RKO (cell line): ENCODE measurements around the gene SELENOI.

ENCODE experiments used
- DNase-seq: peaks from one replicate; pipeline ENCODE4 v3.0.0-alpha.2; 2016; ENCODE audit warnings: low spot score

The SELENOI gene

DNA sequence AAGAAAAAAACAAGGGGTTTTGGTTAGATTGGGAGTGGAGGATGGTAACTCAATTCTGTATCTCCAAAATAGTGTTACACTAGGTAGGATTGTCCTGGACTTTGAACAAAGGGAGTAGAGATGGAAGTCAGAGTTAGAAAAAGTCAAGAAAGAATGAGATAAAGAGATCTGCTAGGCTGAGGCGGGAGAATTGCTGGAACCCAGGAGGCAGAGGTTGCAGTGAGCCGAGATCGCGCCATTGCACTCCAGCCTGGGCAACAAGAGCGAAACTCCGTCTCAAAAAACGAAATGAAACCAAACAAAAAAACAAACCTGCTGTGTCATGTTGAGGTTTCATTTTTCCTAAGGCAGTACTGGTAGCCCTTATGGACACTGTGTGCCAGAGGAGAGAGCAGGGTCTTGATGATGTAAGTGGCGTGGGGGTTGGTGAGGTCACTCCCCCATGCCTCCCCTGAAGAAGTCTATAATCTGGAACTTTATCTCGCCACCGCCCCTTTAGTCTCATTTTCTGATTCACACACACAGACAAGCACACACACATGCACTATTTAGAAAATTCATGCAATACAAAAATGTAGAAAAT lies 66.2 kb downstream of the SELENOI start:
- DNase-seq, result no peak

DNA sequence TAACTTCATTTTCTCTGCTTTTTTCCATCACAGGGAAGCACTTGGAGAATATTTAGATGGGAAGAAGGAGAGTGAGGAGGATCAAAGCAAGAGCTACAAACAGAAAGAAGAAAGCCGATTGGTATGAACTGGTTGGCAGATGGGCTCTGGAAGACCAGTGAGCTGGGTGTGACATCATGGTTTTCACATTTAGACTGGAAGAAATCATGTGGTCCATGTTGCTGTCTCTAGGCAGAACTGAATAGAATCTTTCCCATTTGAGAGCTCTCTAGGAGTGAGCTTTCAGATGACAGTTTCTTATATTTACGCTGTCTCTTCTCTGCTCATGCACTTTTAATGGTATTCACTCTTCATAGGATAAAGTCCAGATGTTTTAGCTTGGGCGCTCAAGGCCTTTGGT lies 68.4 kb downstream of the SELENOI start:
- no peak for DNase-seq

DNA sequence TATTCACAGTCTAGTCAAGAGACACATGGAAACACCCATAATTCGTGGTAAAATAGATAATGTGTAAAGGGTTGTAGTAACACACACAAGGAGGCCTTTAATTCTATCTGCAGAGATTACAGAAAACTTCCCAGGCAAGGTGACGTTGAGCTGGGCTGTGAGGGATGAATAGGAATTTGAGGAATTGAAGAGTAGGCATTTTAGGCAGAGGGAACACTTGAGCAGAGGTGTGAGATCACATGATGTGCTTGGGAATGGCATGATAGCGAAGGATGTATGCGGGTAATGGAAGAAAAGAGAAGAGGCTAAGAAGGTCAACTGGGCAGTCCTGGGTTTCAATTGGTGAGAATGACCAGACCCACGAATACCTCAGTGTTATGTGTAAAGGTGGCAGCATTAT lies 76.0 kb downstream of the SELENOI start:
- DNase-seq, result no peak

DNA sequence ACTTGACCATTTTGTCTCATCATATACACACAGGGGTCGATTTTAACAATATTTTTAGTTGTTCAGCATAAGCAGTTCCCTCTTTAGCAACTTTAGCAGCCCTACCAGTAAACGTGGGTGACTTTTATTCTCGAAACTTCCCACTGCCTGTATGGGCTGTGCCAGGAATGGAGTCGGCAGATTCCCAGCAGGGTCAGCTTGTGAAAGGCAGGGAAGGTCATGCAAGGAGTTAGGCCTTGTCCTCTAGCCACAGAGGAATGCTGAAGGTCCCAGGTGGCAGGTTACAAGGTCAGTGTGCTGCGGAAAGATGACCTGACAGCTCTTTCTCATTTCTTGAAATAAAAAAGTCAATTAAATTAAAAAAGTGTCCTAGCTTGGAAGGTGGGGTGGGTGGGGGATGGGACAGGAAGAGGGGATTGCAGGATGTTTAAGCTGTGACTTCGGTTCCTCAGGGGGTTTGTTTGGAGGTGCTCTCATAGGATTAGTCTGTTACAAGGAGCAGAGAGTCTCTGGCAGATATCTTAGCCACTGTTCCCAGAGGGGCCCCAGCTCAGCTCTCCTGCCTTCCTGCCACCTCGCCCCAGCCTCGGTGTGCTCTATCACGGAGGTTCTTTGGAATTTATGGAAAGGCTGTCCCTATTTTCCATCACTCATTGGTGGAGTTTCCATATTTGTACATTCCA lies 77.1 kb downstream of the SELENOI start:
- DNase-seq, result no peak

DNA sequence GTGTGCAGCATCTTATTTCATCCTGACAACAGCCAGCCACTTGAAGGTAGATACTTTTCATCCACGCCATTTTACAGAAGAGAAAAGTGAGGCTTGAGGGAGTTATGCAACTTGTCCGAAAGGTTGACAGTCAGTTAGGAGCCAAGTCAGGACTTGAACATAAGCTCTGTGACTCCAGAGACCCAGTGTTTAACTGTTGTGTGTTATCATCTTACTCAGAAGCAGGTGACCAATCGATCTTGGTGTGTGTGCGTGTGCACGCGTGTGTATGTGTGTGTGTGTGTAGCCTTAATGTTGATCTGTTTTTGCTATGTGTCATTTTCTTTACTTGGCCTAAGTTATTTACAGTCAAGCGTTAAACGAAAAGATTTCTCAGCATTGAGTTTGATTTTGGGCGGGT lies 77.8 kb downstream of the SELENOI start:
- no peak for DNase-seq

DNA sequence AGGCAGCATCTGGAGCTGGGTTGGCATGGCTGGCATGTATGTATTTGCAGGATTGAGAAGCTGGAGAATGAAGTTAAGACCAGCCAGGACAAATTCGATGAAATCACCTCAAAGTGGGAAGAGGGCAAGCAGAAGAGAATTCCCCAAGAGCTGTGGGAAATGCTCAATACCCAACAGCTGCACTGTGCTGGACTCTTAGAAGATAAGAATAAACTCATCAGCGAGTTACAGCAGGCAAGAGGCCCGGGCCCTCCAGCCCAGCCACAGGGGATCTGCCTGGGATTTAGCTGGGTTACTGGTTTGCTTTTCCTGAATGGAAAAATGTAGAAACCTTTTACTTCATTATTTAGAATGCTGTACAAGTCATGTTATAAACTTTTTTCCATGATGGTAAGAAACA lies 78.3 kb downstream of the SELENOI start:
- no peak for DNase-seq

DNA sequence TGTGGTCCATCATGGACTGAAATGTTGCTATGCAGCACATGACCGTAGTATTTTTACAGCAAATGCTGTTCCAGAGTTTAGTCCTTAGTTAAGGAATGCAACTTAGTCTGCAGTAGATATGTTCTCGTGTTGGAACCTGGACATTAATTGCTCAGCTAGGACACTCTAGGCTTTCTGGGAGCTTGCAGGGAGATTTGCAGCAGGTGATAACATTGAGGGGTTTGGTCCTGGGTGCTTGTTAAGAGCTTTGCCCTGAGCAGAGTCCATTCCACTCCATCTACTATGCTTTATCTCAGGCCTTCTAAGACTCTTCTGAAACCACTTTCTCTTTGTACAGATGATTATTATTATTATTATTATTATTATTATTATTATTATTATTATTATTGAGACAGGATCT lies 82.9 kb downstream of the SELENOI start:
- no peak for DNase-seq

DNA sequence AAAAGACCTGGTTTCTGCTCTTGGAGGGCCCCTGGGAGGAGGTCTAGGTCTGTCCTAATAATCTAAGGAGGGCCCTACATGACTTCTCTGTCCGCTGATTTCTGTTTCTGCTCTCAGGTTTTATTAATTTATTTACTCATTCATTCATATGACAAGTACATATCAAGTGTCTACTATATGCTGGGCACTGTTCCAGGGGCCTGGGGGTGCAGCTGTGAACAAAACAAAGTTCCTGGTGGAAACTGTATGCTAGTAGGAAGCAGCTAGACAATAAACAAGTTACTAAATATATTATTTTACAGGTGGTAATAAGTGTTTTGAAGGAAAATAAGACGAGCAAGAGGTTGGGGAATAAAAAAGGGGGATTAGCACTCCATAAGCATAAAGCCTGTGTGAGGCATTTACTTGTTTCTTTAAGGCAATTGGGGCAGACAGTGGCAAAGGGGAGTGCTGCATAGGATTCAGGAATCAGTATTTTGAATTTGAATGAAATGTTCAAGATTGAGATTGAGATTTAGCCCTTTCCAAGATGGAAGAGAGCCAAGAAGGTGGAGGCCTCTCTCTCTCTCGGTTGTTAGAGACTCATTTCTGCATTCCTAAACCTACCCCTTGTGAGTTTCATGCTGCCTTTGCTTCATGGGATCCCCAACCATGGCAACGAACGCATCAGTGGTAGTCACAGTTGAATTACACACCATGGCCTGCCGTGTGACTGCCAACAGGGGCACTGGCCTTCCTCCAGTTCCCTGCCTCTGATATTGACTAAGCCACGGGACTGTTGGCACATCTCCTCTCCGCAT lies 84.0 kb downstream of the SELENOI start:
- no peak for DNase-seq

DNA sequence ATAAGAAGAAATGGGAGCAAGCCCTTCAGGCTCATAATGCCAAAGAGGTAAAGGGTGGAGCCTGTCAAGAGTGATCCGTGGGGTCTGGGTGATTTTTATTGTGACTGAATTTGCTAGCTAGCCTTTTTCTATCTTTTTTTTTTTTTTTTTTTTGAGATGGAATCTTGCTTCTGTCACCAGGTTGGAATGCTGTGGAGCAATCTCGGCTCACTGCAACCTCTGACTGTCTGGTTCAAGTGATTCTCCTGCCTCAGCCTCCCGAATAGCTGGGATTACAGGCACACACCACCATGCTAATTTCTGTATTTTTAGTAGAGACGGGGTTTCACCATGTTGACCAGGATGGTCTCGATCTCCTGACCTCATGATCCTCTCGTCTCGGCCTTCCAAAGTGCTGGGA lies 84.9 kb downstream of the SELENOI start:
- no peak for DNase-seq

DNA sequence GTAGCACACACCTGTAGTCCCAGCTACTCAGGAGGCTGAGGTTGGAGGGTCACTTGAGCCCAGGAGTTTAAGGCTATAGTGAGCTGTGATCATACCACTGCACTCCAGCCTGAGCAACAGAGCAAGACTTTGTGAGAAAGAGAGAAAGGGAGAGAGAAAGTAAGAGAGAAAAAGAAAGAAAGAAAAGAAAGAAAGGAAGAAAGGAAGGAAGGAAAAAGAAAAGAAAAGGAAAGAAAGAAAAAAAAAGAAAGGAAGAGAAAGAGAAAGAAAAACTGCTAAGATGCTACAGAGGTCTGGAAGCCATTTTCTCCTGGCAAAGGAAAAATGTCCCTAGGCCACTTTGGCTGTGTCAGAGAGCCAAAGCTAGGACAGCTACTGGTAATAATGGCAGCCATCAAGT lies 86.4 kb downstream of the SELENOI start:
- DNase-seq, result no peak

DNA sequence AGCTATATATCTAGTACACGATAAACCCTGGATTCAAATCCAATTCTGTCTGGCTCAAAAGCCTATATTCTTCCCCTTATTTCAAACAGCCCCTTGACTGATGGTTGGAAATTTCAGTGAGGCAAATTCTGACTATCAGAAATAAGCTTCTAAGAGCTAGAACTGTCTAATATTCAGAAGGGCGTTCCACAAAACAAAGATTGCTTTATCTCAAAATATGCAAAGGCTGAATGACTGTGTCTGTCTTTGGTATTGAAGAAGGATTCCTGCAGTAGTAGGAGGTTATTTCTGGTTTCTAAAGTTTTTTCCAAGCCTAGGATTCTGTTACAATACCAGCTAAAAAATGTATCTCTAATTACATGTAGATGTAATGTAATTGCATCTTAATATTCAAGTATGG lies 86.9 kb downstream of the SELENOI start:
- no peak for DNase-seq

DNA sequence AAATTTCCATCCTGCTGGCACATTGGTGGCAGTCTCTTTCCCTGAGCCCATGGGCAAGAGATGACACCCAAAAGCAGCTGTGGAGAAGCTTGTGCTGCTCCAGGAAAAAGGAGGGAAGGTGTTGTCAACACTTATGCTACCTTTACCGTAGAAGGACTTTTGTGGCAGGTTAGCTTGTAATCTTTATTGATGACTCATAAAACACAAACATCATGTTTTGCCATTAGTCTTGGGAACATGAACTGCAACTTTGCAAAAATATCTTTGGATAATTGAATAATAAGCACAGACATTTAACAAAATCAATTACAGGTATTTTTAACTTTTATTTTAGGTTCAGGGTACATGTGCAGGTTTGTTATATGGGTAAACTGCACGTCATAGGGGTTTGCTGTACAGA lies 89.2 kb downstream of the SELENOI start:
- no peak for DNase-seq

DNA sequence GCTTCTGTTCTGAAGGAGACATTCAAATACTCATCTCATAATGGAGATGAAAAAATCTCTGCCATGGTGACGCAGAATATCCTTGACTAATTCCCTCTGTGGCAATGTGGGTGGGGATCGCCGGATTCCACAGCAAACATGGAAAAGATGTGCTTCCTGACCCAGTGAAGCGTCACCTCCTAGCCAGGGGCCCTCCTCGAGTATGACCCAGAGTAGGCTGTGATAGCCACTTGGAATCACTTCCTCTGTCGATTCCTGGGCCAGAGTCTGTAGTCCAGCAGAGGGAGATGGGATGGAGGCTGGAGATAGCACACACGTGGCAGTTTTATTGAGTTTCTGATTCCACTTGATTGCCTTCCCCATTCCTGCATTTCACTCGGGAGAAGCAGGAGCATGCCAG lies 92.6 kb downstream of the SELENOI start:
- no peak for DNase-seq

DNA sequence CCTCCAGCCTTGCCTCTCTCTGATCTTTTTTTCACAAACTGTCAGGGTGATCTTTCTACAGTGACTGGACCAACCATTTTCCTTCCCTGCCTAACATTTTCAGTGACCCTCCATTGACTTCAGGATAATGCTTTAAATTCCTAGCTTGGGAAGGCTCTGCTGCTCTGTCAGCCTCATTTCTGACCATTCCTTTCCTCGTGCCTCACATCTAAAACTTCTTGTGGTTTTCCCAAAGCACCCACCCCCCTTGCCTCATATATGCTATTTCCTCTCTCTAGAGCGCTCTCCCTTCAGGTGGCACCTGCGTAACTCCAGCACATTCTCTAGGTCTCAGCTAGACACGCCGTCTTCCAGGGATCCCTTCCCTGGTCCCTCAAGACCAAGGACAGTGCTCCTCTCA lies 93.0 kb downstream of the SELENOI start:
- no peak for DNase-seq

DNA sequence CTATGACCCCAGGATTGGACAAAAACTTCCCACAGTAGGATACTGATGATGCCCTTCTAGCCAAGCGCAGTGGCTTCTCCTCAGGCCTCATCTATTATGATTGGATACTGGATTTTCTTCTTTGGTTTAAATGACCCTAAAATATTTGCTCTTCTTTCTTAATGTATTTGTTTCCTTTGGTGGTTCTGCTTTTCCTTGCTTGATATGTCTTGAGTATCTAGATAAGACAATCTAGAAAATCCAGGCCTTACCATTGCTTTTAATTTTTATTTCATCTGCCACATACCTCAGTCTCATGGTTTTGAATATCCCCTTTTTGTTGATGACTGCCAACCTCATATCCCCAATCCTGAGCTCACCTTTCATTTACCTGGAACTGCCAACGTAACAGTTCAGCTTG lies 96.4 kb downstream of the SELENOI start:
- DNase-seq, result no peak

DNA sequence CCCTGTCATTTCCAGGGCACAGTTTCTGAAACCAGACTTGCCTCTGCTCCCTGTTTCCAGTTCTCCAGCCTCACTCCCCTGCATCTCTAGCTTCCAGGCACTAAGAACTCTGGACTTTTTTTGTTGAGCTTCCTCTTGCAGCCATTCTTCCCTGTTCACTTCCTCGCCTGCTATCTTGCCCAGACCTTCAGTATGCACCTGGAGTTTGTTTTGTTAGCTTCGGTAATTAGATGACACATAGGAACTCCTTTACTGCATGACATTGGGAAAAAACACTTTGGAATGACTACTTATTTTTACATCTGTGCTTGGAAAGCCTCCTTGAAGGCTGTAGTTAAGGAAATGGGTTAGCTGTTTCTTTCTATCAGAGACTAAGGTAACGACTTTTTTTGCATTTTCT lies 96.8 kb downstream of the SELENOI start:
- no peak for DNase-seq

DNA sequence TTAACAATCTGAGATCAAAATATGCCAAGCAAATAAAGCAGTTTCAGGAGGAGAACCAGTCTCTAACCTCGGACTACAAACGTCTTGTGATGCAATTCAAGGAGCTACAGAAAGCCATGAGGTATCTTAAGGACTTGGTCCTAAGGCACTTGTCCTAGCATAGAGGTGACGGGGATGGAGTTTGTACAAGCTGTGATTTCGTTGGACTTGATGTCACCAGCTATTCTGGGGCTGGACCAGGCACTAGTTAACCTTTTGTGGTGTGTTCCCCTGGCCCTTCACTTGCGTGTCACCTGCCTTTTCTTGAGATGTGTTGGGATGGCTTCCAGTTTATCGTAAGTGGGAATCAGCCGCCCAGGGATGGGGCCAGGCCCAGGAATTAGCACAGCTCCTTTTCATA lies 98.3 kb downstream of the SELENOI start:
- no peak for DNase-seq
